HEK293 (cell line): ENCODE measurements around the gene NLRP6.
"Not testable (repeated sequence)": the region's sequence is repeated elsewhere in the genome, so short reads cannot be mapped to it uniquely, and the experiment has no call there.

Experiments
- CTCF ChIA-PET: fragments of 350-600 bp; formaldehyde crosslinking; extraction: SDS; loops from one replicate; lab custom pipeline; 2021; ENCODE audit warnings: antibody characterized with exemption; lab: Yijun Ruan, JAX
- POLR2A ChIA-PET: fragments of 300-600 bp; formaldehyde crosslinking; extraction: SDS; loops from one replicate; lab custom pipeline; 2020; ENCODE audit warnings: antibody characterized with exemption, inconsistent platforms; lab: Yijun Ruan, JAX
- H3K27ac ChIP-seq: fragments of 200-500 bp; sonication (Bioruptor generic); 2 replicates; pipeline ENCODE4 v1.5.1; 2014; ENCODE audit warnings: low read depth, low read length, control low read depth, inconsistent platforms; ENCODE audit errors: extremely low read depth
- H3K36me3 ChIP-seq, 2 experiments: fragments of 200-500 bp in 1 of 2; sonication (Bioruptor generic) in 1 of 2; 1 replicate in 1 of 2; 2 replicates in 1 of 2; pipeline ENCODE4 v1.5.1; 2014 to 2017; ENCODE audit warnings: inconsistent platforms in 2 of 2, low read length in 2 of 2; ENCODE audit not compliant: control insufficient read depth in 2 of 2, insufficient read depth in 1 of 2
- H3K4me1 ChIP-seq: fragments of 200-500 bp; sonication (Bioruptor generic); 2 replicates; pipeline ENCODE4 v1.5.1; 2014; ENCODE audit warnings: mild to moderate bottlenecking, low read length, inconsistent platforms; ENCODE audit not compliant: control insufficient read depth, insufficient read depth
- H3K4me3 ChIP-seq: 2 replicates; pipeline ENCODE4 v1.5.1; 2011; ENCODE audit warnings: low read depth, mild to moderate bottlenecking, control low read depth, low read length, moderate library complexity
- H3K9me3 ChIP-seq: fragments of 200-500 bp; sonication (Bioruptor generic); 2 replicates; pipeline ENCODE4 v1.5.1; 2014; ENCODE audit warnings: low read depth, low read length, inconsistent platforms; ENCODE audit not compliant: control insufficient read depth, insufficient read depth
- BCL11A ChIP-seq: fragments of 450-650 bp; formaldehyde crosslinking; IDR thresholded peaks from 2 replicates; pipeline ENCODE4 v1.5.1; 2016; ENCODE audit warnings: low read depth, missing biosample characterization, missing genetic modification characterization
- OVOL3 ChIP-seq: fragments of 450-650 bp; formaldehyde crosslinking; IDR thresholded peaks from 2 replicates; pipeline ENCODE4 v1.5.1; 2016; ENCODE audit warnings: missing biosample characterization, missing genetic modification characterization
- PBX3 ChIP-seq: sonication (generic); formaldehyde crosslinking; IDR thresholded peaks from 2 replicates; pipeline ENCODE4 v1.8.1; 2022; ENCODE audit warnings: mild to moderate bottlenecking, moderate library complexity, missing genetic modification reagents
- SETDB1 ChIP-seq: IDR thresholded peaks from one replicate; pipeline ENCODE4 v1.6.1; 2017; ENCODE audit warnings: mild to moderate bottlenecking, low read length, moderate library complexity, mixed read lengths; ENCODE audit not compliant: insufficient read length
- ZFP69B ChIP-seq: fragments of 450-650 bp; formaldehyde crosslinking; IDR thresholded peaks from 2 replicates; pipeline ENCODE4 v1.5.1; 2016; ENCODE audit warnings: missing biosample characterization, missing genetic modification characterization
- ZNF114 ChIP-seq: fragments of 450-650 bp; formaldehyde crosslinking; IDR thresholded peaks from 2 replicates; pipeline ENCODE4 v1.5.0; 2017; ENCODE audit warnings: missing biosample characterization, missing genetic modification characterization
- ZNF214 ChIP-seq: fragments of 450-650 bp; formaldehyde crosslinking; IDR thresholded peaks from 2 replicates; pipeline ENCODE4 v1.5.1; 2017; ENCODE audit warnings: missing biosample characterization, mild to moderate bottlenecking, missing genetic modification characterization, borderline replicate concordance
- ZNF223 ChIP-seq: fragments of 450-650 bp; formaldehyde crosslinking; IDR thresholded peaks from 2 replicates; pipeline ENCODE4 v1.5.1; 2016; ENCODE audit warnings: missing biosample characterization, missing genetic modification characterization
- ZNF416 ChIP-seq: fragments of 450-650 bp; formaldehyde crosslinking; IDR thresholded peaks from 2 replicates; pipeline ENCODE4 v1.5.1; 2016; ENCODE audit warnings: missing biosample characterization, missing genetic modification characterization
- ZNF449 ChIP-seq: fragments of 450-650 bp; formaldehyde crosslinking; IDR thresholded peaks from 2 replicates; pipeline ENCODE4 v1.5.1; 2017; ENCODE audit warnings: missing biosample characterization, mild to moderate bottlenecking, missing genetic modification characterization, moderate library complexity
- ZNF48 ChIP-seq: fragments of 450-650 bp; formaldehyde crosslinking; IDR thresholded peaks from 2 replicates; pipeline ENCODE4 v1.5.1; 2016; ENCODE audit warnings: missing biosample characterization, missing genetic modification characterization
- ZNF521 ChIP-seq: fragments of 450-650 bp; formaldehyde crosslinking; IDR thresholded peaks from 2 replicates; pipeline ENCODE4 v1.5.1; 2017; ENCODE audit warnings: missing biosample characterization, mild to moderate bottlenecking, missing genetic modification characterization
- ZNF664 ChIP-seq: fragments of 450-650 bp; formaldehyde crosslinking; IDR thresholded peaks from 2 replicates; pipeline ENCODE4 v1.5.1; 2016; ENCODE audit warnings: missing biosample characterization, missing genetic modification characterization
- ZNF747 ChIP-seq: fragments of 450-650 bp; formaldehyde crosslinking; IDR thresholded peaks from 2 replicates; pipeline ENCODE4 v1.5.1; 2016; ENCODE audit warnings: missing biosample characterization, missing genetic modification characterization
- ZNF768 ChIP-seq: fragments of 450-650 bp; formaldehyde crosslinking; IDR thresholded peaks from 2 replicates; pipeline ENCODE4 v1.5.1; 2018; ENCODE audit warnings: missing biosample characterization, mild to moderate bottlenecking, missing genetic modification characterization
- TF ChIP-seq, protein P1 (sequence below): fragments of 450-650 bp; formaldehyde crosslinking; conservative IDR thresholded peaks from 2 replicates; pipeline ENCODE4 v1.5.1; 2016; ENCODE audit warnings: low read depth, missing biosample characterization, missing genetic modification characterization
- TF ChIP-seq, protein P2 (sequence below): fragments of 450-650 bp; formaldehyde crosslinking; IDR thresholded peaks from 2 replicates; pipeline ENCODE4 v1.5.1; 2016; ENCODE audit warnings: missing biosample characterization, missing genetic modification characterization
- TF ChIP-seq, protein P3 (sequence below): fragments of 450-650 bp; formaldehyde crosslinking; IDR thresholded peaks from 2 replicates; pipeline ENCODE4 v1.5.1; 2016; ENCODE audit warnings: missing biosample characterization, missing genetic modification characterization

Gene NLRP6

DNA sequence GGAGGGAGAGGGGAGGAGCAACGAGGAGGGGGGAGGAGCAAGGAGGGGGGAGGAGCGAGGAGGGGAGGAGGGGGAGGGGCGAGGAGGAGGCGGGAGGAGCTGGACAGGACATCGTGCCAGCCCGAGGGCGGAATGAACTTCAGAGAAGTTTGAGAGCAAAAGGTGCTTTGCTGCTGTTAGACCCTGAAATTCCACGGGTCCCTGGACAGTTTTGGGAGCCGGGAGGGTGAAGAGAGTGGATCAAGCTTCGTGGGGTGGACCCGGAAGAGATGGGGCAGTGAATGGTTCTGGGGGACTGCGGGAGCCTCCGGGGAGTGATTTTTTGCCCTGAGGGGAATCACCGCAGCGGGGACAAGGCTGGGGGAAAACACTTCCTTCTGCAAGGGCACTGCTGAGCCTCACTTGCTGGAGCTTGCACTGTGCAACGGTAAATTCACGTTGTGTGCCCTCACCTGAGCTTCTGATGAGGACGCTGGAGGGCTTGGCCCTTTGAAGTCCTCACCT, 10.7 kb upstream of the NLRP6 start:
- TF ChIP-seq ZFP69B (tag by site-specific recombination) (no peak), OVOL3 (no peak), ZNF416 (no peak), ZNF48 (tag by site-specific recombination) (no peak), ZNF521 (tag by site-specific recombination) (no peak), PBX3 (CRISPR knock-in tag) (no peak), ZNF747 (tag by site-specific recombination) (no peak), ZNF768 (tag by site-specific recombination) (no peak), ZNF114 (tag by site-specific recombination) (no peak), SETDB1 (no peak)
- TF ChIP-seq, protein P1, sequence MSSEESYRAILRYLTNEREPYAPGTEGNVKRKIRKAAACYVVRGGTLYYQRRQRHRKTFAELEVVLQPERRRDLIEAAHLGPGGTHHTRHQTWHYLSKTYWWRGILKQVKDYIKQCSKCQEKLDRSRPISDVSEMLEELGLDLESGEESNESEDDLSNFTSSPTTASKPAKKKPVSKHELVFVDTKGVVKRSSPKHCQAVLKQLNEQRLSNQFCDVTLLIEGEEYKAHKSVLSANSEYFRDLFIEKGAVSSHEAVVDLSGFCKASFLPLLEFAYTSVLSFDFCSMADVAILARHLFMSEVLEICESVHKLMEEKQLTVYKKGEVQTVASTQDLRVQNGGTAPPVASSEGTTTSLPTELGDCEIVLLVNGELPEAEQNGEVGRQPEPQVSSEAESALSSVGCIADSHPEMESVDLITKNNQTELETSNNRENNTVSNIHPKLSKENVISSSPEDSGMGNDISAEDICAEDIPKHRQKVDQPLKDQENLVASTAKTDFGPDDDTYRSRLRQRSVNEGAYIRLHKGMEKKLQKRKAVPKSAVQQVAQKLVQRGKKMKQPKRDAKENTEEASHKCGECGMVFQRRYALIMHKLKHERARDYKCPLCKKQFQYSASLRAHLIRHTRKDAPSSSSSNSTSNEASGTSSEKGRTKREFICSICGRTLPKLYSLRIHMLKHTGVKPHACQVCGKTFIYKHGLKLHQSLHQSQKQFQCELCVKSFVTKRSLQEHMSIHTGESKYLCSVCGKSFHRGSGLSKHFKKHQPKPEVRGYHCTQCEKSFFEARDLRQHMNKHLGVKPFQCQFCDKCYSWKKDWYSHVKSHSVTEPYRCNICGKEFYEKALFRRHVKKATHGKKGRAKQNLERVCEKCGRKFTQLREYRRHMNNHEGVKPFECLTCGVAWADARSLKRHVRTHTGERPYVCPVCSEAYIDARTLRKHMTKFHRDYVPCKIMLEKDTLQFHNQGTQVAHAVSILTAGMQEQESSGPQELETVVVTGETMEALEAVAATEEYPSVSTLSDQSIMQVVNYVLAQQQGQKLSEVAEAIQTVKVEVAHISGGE (tag by site-specific recombination): no peak
- H3K4me3 ChIP-seq: no peak overlapping the region
- H3K27ac ChIP-seq: no peak overlapping the region
- POLR2A ChIA-PET: no interaction called here
- H3K4me1 ChIP-seq: no peaks in the 10 kb centered on the region
- CTCF ChIA-PET: interaction anchor here (1.8 kb wide), 1 partner anchor 16 kb away, joined by 5 read pairs; no protein-coding TSS in a partner anchor
- no peaks in the 10 kb centered on the region for H3K9me3 ChIP-seq
- no peaks in the 10 kb centered on the region for H3K36me3 ChIP-seq

DNA sequence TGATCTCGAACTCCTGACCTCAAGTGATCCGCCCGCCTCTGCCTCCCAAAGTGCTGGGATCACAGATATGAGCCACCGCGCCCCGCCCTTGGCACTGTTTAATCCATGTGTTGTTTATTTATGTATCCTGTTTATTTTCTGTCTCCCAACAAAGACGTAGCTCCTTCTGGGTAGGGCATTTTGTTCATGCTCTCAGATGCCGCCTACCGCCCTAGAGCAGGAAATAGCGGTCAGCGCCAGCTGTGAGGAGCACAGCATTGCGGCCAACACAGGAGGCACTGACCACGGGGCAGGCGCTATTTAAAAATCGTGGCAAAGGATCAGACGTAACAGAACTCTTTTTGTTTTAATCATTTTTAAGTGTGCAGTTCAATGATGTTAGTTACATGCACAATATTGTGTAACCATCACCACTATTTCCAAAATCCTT, 9.5 kb upstream of the NLRP6 start:
- H3K9me3 ChIP-seq, H3K36me3 ChIP-seq, H3K4me1 ChIP-seq, H3K4me3 ChIP-seq, H3K27ac ChIP-seq, POLR2A ChIA-PET: not testable (repeated sequence)
- CTCF ChIA-PET: interaction anchor here (0.6 kb wide), 1 partner anchor 10 kb away, joined by 4 read pairs; no protein-coding TSS in a partner anchor

DNA sequence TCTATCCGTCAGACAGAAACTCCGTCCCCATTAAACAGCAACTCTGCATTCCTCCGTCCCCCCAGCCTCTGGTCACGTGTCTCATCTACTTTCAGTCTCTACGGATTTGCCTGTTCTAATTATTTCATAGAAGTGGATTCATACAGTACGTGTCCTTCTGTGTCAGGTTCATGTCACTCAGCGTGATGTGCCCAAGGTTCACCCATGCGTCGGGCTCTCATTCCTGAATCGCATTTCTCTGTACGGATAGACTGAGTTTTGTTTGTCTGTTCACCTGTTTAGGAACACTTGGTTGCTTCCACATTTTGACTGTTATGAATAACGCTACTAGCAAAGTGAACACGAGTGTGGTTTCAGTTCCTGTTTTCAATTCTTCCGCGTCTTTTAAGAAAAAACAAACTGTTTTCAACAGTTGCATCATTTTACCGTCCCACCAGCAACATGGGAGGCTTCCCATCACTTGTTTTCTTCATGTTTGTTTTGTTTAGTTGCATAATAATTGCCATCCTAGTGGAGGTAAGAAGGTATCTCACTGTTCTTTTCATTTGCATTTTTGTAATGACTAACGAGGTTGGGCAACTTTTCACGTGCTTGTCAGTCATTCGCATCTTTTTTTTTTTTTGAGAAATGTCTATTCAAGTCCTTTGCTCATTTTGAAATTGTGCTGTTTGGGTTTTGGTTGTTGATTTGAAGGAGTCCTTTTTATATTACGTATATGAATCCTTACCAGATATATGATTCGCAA, 8.9 kb upstream of the NLRP6 start:
- Histone ChIP-seq H3K4me1 (no peaks in the 10 kb centered on the region), H3K36me3 (no peaks in the 10 kb centered on the region), H3K4me3 (no peak overlapping the region), H3K9me3 (no peaks in the 10 kb centered on the region), H3K27ac (no peak overlapping the region)
- ChIA-PET POLR2A (no interaction called here), CTCF (interaction anchor here (0.6 to 0.7 kb wide), 2 partner anchors 10 to 182 kb away, joined by 4 read pairs; no protein-coding TSS in a partner anchor)
- TF ChIP-seq PBX3 (CRISPR knock-in tag): no peak
- no peak for TF ChIP-seq ZNF114 (tag by site-specific recombination)
- TF ChIP-seq, protein P2, sequence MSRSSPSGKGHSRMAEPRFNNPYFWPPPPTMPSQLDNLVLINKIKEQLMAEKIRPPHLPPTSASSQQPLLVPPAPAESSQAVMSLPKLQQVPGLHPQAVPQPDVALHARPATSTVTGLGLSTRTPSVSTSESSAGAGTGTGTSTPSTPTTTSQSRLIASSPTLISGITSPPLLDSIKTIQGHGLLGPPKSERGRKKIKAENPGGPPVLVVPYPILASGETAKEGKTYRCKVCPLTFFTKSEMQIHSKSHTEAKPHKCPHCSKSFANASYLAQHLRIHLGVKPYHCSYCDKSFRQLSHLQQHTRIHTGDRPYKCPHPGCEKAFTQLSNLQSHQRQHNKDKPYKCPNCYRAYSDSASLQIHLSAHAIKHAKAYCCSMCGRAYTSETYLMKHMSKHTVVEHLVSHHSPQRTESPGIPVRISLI (tag by site-specific recombination): no peak
- no peak for TF ChIP-seq ZNF214 (tag by site-specific recombination)
- TF ChIP-seq BCL11A: no peak
- TF ChIP-seq, protein P3, sequence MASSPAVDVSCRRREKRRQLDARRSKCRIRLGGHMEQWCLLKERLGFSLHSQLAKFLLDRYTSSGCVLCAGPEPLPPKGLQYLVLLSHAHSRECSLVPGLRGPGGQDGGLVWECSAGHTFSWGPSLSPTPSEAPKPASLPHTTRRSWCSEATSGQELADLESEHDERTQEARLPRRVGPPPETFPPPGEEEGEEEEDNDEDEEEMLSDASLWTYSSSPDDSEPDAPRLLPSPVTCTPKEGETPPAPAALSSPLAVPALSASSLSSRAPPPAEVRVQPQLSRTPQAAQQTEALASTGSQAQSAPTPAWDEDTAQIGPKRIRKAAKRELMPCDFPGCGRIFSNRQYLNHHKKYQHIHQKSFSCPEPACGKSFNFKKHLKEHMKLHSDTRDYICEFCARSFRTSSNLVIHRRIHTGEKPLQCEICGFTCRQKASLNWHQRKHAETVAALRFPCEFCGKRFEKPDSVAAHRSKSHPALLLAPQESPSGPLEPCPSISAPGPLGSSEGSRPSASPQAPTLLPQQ (tag by site-specific recombination): no peak
- TF ChIP-seq ZNF223 (tag by site-specific recombination): no peak
- TF ChIP-seq ZNF664 (tag by site-specific recombination): no peak
- no peak for TF ChIP-seq ZNF449 (tag by site-specific recombination)
